ENCODE measurements around the gene EFL1. TPM values are rescaled to one million over a fixed set of nuclear protein-coding genes. Genes with fewer than 3 reads are reported as not detected.

Gene EFL1
- total and polyA plus RNA-seq, 2 of the 8 experiments (the other 6 are each of a cell fraction or from before 2014, with no cell fraction given) = 10.8 to 31.5 TPM

DNA sequence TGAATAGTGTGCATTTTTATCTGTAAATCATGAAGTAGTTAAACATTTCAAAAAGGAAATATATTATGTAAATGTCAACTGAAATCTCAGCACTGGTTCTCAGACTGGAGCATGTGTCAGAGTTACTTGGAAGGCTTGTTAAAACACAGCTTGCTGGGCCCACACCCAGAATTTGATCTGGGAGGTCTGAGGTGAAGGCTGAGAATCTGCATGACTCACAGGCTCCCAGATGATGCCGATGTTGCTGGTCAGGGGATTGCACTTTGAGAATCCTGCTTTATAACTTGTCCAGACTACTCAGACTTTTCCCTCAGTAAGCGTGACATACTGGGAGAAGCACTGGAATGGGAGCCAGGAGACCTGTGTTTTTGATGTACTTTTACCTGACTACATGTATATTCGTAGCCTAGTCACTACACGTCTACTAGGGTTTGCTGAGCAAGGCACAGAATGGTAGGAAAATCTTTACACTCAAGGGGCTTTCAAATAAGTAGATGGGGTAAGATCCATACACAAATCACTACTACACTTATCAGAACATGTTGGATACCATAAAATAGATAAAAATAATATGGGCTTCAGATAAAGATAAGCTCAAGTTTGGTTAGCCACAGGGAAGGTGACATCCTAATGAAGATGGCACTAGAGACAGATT, 139.7 kb downstream of the EFL1 start:
- H2BK5ac ChIP-seq (ENCODE audit: low read depth, low read length) = no peak overlapping the region
- FAIRE-seq = no peak
- H3K27me3 ChIP-seq (replicated peaks in 1 of 4; ENCODE audit: control insufficient read depth in 3 of 4, extremely low read depth in 1 of 4, insufficient read depth in 3 of 4, low read length in 3 of 4) = no peaks in the 10 kb centered on the region
- no peak overlapping the region for H3K4ac ChIP-seq (replicated peaks; ENCODE audit: insufficient read length, low read depth, low read length)
- no peaks in the 10 kb centered on the region for H3K23me2 ChIP-seq (ENCODE audit: low read depth, low read length)
- no peak overlapping the region for H3K9ac ChIP-seq (replicated peaks in 1 of 4; ENCODE audit: extremely low read depth in 1 of 4, low read depth in 3 of 4, low read length in 3 of 4)
- no peaks in the 10 kb centered on the region for H3K79me2 ChIP-seq (ENCODE audit: control insufficient read depth in 1 of 2, insufficient read depth in 2 of 2, low read length in 2 of 2)
- H3K18ac ChIP-seq (ENCODE audit: extremely low read depth, low read length) = no peak overlapping the region
- H3K4me3 ChIP-seq (ENCODE audit: extremely low read depth in 1 of 4, insufficient read depth in 2 of 4, low read depth in 3 of 4, low read length in 4 of 4) = no peak overlapping the region
- no peak overlapping the region for H3K27ac ChIP-seq (ENCODE audit: low read depth, low read length)
- 85% methylated on average over 4 of the region's 4 CpGs; no CpG with 5 or more reads in 1 of the 2 experiments for WGBS, 2 experiments (ENCODE audit: extremely low coverage in 1 of 2, insufficient coverage in 1 of 2, insufficient read length in 1 of 2, insufficient replicate concordance in 2 of 2, low coverage in 1 of 2, low lambda C conversion rate in 2 of 2, missing lambda C conversion rate in 1 of 2)
- H3K4me1 ChIP-seq (replicated peaks in 1 of 4; ENCODE audit: control insufficient read depth in 3 of 4, insufficient read depth in 4 of 4, low read length in 3 of 4) = no peaks in the 10 kb centered on the region
- H3K56ac ChIP-seq (replicated peaks; ENCODE audit: insufficient read length, low read depth, low read length) = no peak overlapping the region
- no peak overlapping the region for H3K23ac ChIP-seq (ENCODE audit: insufficient read length)
- H2BK15ac ChIP-seq (ENCODE audit: low read length) = no peak overlapping the region
- peak in 1 of 2 experiments; percentile 19 for DNase-seq (ENCODE audit: low read depth in 1 of 2, low spot score in 2 of 2)
- H3K9me3 ChIP-seq (ENCODE audit: insufficient read depth in 2 of 2, low read depth in 1 of 2, low read length in 1 of 2) = no peaks in the 10 kb centered on the region
- TF ChIP-seq NRF1 (IDR thresholded peaks at IDR 0.05; ENCODE audit: low read depth, low read length) = no peak
- TF ChIP-seq, protein P1, sequence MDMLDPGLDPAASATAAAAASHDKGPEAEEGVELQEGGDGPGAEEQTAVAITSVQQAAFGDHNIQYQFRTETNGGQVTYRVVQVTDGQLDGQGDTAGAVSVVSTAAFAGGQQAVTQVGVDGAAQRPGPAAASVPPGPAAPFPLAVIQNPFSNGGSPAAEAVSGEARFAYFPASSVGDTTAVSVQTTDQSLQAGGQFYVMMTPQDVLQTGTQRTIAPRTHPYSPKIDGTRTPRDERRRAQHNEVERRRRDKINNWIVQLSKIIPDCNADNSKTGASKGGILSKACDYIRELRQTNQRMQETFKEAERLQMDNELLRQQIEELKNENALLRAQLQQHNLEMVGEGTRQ (IDR thresholded peaks at IDR 0.05; ENCODE audit: low read length) = no peak
- no peak for TF ChIP-seq SP4 (IDR thresholded peaks at IDR 0.05; ENCODE audit: low read length)
- TF ChIP-seq E2F6 (IDR thresholded peaks at IDR 0.05) = no peak
- TF ChIP-seq ZNF274 (IDR thresholded peaks at IDR 0.05; ENCODE audit: borderline replicate concordance, extremely low read depth, low read length) = no peak
- no peak for TF ChIP-seq TCF12 (IDR thresholded peaks at IDR 0.05; ENCODE audit: low read depth, low read length)
- no peak overlapping the region for H2BK120ac ChIP-seq (replicated peaks; ENCODE audit: low read depth, low read length)
- H4K8ac ChIP-seq (ENCODE audit: extremely low read depth, insufficient read depth, low read length) = no peak overlapping the region
- no peak overlapping the region for H3K4me2 ChIP-seq (ENCODE audit: insufficient read depth in 1 of 2, low read depth in 2 of 2, low read length in 2 of 2)
- no peaks in the 10 kb centered on the region for H3K36me3 ChIP-seq (ENCODE audit: control insufficient read depth in 2 of 4, insufficient read depth in 4 of 4, low read length in 3 of 4)
- ChIA-PET POLR2A (ENCODE audit: partially characterized antibody) (no interaction called here), CTCF (ENCODE audit: partially characterized antibody) (interaction anchor here (1.4 to 6.8 kb wide), 6 partner anchors 8 to 19 kb away, joined by 3 to 70 read pairs (median 6); no protein-coding TSS in a partner anchor)
- H4K20me1 ChIP-seq (replicated peaks in 1 of 2; ENCODE audit: control insufficient read depth in 1 of 2, insufficient read depth in 2 of 2, low read length in 2 of 2) = no peaks in the 10 kb centered on the region
- H3K79me1 ChIP-seq (ENCODE audit: low read depth, low read length) = no peaks in the 10 kb centered on the region
- no peak overlapping the region for H4K91ac ChIP-seq (replicated peaks; ENCODE audit: insufficient read length, low read length)
- H2BK12ac ChIP-seq (ENCODE audit: low read depth, low read length) = no peak overlapping the region
- H2BK20ac ChIP-seq (ENCODE audit: low read length) = no peak overlapping the region
- no peak overlapping the region for H4K5ac ChIP-seq (ENCODE audit: insufficient read length, low read depth, low read length)
- no peak overlapping the region for H3K14ac ChIP-seq (ENCODE audit: insufficient read length)
- no peak overlapping the region for H2AFZ ChIP-seq (ENCODE audit: low read length)
- no peak overlapping the region for H2AK5ac ChIP-seq (ENCODE audit: low read depth, low read length)
